Measurements from ENCODE around the gene MGLL. TPM values are rescaled to one million over a fixed set of nuclear protein-coding genes. Genes with fewer than 3 reads are reported as not detected.

MGLL gene
- total RNA-seq, 2 donors from 2014 or later = 123 to 200 TPM

GRCh38 chr3:127670761-127671522 is 151.4 kb downstream of the MGLL start:
- DNase-seq = peak; percentile 18
- Histone ChIP-seq H3K27ac (no peak overlapping the region), H3K9ac (ENCODE audit: low read depth in 2 of 2, low read length in 2 of 2) (no peak overlapping the region), H3K4me1 (peaks cover 4% of the 10 kb centered on the region), H3K27me3 (no peaks in the 10 kb centered on the region), H3K36me3 (no peaks in the 10 kb centered on the region), H3K4me3 (no peak overlapping the region), H3K9me3 (no peaks in the 10 kb centered on the region)
- intact Hi-C loops (cut with DNase I) = no loop called here
- no peak for TF ChIP-seq CTCF (IDR thresholded peaks at IDR 0.05)

- no peak overlapping the region for H3K9ac ChIP-seq (ENCODE audit: low read depth in 2 of 2, low read length in 2 of 2)
- peaks cover 4% of the 10 kb centered on the region for H3K4me1 ChIP-seq
- intact Hi-C loops (cut with DNase I) = no loop called here
- H3K27me3 ChIP-seq = no peaks in the 10 kb centered on the region
- H3K36me3 ChIP-seq = no peaks in the 10 kb centered on the region
- no peak overlapping the region for H3K27ac ChIP-seq
- no peaks in the 10 kb centered on the region for H3K9me3 ChIP-seq
- no peak for DNase-seq
- no peak for TF ChIP-seq CTCF (IDR thresholded peaks at IDR 0.05)
- no peak overlapping the region for H3K4me3 ChIP-seq
Measured at GRCh38 chr3:127670229-127670559, 152.1 kb downstream of the MGLL start.

GRCh38 chr3:127669541-127670228 is 152.6 kb downstream of the MGLL start:
- H3K4me3 ChIP-seq = no peak overlapping the region
- no peaks in the 10 kb centered on the region for H3K27me3 ChIP-seq
- H3K4me1 ChIP-seq = peaks cover 4% of the 10 kb centered on the region
- intact Hi-C loops (cut with DNase I) = no loop called here
- H3K27ac ChIP-seq = no peak overlapping the region
- no peak overlapping the region for H3K9ac ChIP-seq (ENCODE audit: low read depth in 2 of 2, low read length in 2 of 2)
- no peak for TF ChIP-seq CTCF (IDR thresholded peaks at IDR 0.05)
- H3K36me3 ChIP-seq = no peaks in the 10 kb centered on the region
- no peak for DNase-seq
- H3K9me3 ChIP-seq = no peaks in the 10 kb centered on the region

- peaks cover 4% of the 10 kb centered on the region for H3K4me1 ChIP-seq
- no peak overlapping the region for H3K27ac ChIP-seq
- TF ChIP-seq CTCF (IDR thresholded peaks at IDR 0.05) = no peak
- no peak overlapping the region for H3K9ac ChIP-seq (ENCODE audit: low read depth in 2 of 2, low read length in 2 of 2)
- no peak for DNase-seq
- no peaks in the 10 kb centered on the region for H3K36me3 ChIP-seq
- no peaks in the 10 kb centered on the region for H3K9me3 ChIP-seq
- no peak overlapping the region for H3K4me3 ChIP-seq
- intact Hi-C loops (cut with DNase I) = no loop called here
- no peaks in the 10 kb centered on the region for H3K27me3 ChIP-seq
Measured at GRCh38 chr3:127668906-127669305, 153.4 kb downstream of the MGLL start.

- TF ChIP-seq CTCF (IDR thresholded peaks at IDR 0.05) = no peak
- DNase-seq = no peak
- Histone ChIP-seq H3K9ac (ENCODE audit: low read depth in 2 of 2, low read length in 2 of 2) (no peak overlapping the region), H3K27me3 (no peaks in the 10 kb centered on the region), H3K9me3 (no peaks in the 10 kb centered on the region), H3K36me3 (no peaks in the 10 kb centered on the region), H3K4me3 (no peak overlapping the region), H3K27ac (no peak overlapping the region), H3K4me1 (peaks cover 4% of the 10 kb centered on the region)
- intact Hi-C loops (cut with DNase I) = no loop called here
Measured at GRCh38 chr3:127667119-127667681, 155.1 kb downstream of the MGLL start.
